NCI-H2107 treated with DMSO at 0.1 percent for 48 hours (cell line): Measurements from ENCODE around the gene TLE7.
A peak's percentile ranks its signal among the peaks of the same experiment; 100 is the strongest.

Experiments
- DNase-seq: peaks from one replicate; lab custom pipeline; 2025; ENCODE audit not compliant: unreplicated experiment; lab: John Stamatoyannopoulos, UW

TLE7 gene

GRCh38 chr16:71449020-71449419 is 7.2 kb upstream of the TLE7 start:
- no peak for DNase-seq

- DNase-seq: no peak
Measured at GRCh38 chr16:71448274-71448866, 6.5 kb upstream of the TLE7 start.

GRCh38 chr16:71443714-71444113 is 1.9 kb upstream of the TLE7 start:
- no peak for DNase-seq

DNA sequence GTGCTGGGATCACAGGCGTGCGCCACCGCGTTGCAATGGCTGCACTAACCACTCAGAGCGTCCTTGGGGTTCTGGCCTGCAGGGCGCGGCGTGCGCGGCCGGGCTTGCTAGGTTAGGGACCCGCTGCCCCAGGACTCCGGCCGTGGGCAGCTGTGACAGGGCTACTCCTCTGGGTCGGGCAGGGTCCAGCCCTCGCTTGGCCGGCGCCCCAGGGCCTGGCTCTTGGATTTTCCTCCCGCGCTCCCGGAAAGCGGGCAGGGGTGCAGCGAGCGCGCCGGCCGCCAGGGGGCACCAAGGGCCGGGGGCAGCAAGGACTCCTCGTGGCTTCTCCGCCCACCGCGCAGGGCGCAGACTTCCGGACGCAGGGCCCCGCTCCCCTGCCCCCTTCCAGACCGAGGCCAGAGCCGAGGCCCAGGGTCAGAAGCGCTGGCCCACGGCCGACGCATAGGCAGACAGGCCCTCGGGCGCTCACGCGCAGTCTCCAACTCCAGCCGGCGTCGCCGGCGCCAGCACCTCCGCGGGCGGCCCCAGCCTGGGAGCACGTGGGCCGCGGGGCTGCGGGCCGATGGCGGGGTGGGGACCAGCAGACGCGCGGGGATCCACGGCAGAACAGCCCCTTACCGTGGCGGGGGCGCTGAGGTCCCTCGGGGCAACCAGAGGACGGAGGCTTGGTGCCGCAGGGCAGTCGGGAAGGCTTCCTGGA is 355 bp downstream of the TLE7 start:
- no peak for DNase-seq

GRCh38 chr16:71440669-71441347 is 1.0 kb downstream of the TLE7 start:
- no peak for DNase-seq

- DNase-seq: no peak
Measured at GRCh38 chr16:71439523-71439922, 2.3 kb downstream of the TLE7 start.

DNA sequence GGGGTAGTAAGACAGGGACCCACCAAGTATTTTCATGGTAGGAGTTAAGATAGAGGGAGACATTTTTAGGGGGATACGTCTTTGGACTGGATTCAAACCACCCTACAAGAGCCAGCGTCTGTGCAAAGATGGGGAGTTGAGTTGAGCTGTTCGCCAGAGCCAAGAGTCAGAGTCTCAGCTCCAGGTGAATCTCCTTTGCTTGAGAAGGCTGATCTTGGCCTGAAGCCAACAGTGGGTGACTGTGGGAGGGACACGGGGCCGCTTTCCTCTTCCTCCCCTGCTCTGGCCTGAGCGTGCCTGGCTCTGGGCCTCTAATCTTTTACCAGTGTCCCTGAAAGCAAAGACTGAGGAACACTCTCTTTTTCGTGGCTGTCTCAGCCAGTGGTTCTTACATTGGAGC is 5.4 kb downstream of the TLE7 start:
- no peak for DNase-seq

GRCh38 chr16:71432906-71433305 is 8.9 kb downstream of the TLE7 start:
- no peak for DNase-seq

DNA sequence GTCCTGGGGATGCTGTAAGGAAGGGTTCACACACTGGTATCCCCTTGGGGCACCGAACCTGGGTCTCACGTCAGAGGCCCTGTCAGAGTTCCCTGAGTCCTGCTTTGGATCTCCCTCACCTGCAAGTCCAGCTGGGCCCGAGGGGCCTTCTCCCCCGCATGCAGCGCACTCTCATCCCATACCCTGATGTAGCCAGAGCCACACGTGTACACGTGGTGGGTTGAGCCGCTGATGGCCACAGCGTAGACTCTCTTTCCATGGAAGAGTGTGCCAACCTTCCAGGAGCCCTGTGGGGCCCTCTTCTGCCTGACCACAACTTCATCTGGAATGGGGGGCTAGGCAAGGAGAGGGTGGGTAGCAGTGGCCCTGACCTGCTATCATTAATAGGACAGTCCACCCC is 9.9 kb downstream of the TLE7 start:
- DNase-seq: no peak

DNA sequence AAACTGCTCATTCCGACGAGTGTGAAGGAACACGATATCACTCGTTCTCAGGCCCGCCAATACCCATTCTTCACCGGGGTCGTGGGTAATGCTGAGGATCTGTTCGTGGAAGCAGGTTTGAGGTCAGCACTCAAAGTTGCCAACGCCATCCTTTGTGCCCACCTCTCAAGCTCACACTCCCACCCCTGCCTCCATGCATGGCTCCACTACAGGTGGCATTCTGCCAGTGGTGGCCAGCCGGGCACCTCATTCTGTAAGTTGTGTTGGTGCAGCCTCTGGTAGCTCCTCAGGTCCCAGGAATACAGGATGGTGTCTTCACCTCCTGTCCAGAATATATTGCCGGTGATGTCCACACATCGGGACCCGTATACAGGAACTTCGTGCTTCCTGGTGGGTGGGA is 10.7 kb downstream of the TLE7 start:
- no peak for DNase-seq

- DNase-seq: no peak
Measured at GRCh38 chr16:71430744-71431143, 11.1 kb downstream of the TLE7 start.

DNA sequence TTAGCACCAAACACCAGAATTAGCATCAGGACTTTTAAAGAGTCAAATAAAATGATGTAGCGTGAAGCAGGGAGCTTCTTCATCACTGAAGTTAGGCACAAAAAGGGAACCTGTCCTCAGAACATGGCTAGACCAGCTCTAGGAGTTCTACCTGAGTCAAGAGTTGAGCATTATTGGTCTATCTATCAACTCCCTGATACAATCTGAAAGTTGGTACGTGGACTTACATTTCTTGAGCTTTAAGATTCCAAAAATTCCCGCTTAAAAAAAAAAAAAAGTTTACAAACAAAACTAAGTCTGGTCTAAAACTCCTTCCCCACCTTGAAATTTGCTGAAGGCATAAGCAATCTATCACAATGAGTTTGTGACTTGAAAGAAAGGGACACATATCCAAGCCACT is 12.3 kb downstream of the TLE7 start:
- DNase-seq: no peak

DNA sequence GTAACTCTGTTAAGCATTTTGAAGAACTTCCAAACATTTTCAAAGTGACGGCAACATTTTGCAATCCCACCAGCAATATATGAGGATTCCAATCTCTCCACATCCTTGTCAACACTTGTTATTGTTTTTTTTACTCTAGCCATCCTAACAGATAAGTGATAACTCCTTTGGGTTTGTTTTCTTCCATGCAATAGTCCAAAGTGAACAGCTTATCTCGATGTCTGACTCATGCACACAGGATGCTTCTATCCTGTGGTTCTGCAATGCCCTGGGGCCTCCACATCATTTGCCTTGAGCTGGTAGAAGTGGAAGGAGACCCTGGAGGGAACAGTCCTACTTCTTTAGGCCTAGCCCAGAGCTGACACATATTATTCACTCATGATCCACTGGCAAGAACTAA is 13.0 kb downstream of the TLE7 start:
- DNase-seq: no peak

GRCh38 chr16:71428385-71428784 is 13.5 kb downstream of the TLE7 start:
- no peak for DNase-seq

GRCh38 chr16:71426880-71427615 is 14.8 kb downstream of the TLE7 start:
- no peak for DNase-seq

DNA sequence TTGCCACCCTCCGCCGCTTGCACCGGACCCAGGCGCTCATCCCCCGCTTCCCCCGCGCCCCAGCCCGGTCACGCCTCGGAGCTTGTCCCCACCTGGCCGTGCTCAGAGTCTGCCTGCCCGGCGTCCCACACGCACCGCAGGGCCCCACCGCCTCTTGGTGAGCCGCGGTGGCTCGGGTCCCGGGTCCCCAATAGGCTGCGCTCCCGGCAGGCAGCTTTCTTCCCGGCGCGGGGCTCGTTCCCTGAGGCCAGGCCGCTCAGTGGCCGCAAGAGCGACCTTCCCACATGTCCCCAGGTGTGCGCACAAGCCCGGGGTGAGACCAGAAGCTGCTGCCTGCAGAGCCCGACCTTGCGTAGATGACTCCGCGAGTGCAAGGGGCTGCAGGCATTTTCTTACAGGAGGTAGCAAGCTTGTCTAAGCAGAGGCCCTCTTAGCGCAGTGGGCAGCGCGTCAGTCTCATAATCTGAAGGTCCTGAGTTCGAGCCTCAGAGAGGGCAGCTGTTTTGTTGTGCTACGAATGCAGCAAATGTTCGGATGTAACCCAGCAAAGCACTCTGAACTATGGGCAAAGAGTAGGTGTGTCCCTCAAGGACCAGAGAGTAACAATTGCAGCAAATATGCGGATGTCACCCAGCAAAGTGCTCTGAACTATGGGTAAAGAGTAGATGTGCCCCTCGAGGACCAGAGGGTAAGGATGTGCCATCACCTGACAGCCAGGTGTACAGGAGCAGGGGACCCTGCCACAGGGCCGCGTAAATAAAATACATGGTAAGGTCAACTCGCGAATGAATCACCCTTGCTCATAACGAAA is 15.6 kb downstream of the TLE7 start:
- peak; percentile 57 for DNase-seq

DNA sequence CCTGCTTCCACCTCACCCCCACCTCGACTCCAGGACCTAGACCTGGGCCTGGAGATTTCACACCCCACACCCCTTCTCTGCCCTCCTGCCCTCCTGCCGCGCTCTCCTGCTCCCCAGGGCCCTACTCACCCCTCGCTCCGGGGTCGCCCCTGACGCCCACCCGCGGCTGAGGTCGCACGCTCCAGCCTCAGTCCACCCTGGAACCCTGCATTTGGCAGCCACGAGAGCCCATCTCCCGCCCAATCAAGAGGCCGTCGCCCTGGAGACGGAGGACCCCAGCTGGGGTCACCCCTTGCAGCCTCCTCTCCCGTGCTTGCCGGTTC is 16.1 kb downstream of the TLE7 start:
- no peak for DNase-seq

DNA sequence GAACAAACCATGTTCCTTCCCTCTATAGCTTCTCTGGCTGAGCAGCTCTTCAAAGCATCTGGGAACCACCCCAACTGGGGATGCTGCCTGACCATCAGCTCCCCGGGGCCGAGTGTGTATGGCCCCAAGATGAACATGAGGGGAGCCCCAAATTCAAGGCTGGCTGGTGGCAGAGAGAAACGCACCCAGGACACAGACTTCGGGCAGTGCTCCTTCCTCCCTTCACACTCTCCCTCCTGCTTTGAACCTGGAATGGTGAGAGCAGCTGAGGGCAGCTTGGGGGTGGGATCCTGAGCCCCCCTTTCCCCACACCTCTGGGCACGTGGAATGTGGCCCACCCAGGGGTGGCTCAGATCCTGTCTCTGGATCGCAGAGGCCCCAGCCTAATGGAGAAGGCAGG is 17.2 kb downstream of the TLE7 start:
- no peak for DNase-seq

DNA sequence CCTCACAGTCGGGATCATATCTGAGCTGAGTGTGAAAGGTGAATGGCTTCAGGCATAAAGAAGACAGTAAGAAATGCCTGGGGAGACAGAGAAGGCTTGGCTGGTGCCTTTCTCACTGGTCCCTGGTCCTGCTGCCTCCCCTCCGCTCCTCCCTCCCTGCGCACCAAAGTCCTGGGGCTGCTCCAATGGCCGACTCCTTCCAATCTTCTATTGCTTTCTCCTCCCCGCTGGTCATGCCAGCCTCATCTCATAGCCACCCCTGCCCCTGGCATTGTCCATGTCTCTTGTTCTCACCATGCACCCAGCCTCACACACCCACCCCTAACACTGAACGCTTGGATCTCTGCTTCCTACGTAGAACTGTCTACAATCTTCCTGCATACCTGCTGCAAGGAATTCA is 18.0 kb downstream of the TLE7 start:
- DNase-seq: no peak

- no peak for DNase-seq
Measured at GRCh38 chr16:71423016-71423415, 18.8 kb downstream of the TLE7 start.

GRCh38 chr16:71421911-71422310 is 19.9 kb downstream of the TLE7 start:
- DNase-seq: peak; percentile 1
